GM21515 (cell line): ENCODE measurements around the gene YJEFN3.

Source experiments
- ATAC-seq: cut with Tn5 transposase; IDR thresholded peaks from one replicate; pipeline ENCODE4 v1.9.1; 2021; ENCODE audit not compliant: unreplicated experiment

Gene YJEFN3

DNA sequence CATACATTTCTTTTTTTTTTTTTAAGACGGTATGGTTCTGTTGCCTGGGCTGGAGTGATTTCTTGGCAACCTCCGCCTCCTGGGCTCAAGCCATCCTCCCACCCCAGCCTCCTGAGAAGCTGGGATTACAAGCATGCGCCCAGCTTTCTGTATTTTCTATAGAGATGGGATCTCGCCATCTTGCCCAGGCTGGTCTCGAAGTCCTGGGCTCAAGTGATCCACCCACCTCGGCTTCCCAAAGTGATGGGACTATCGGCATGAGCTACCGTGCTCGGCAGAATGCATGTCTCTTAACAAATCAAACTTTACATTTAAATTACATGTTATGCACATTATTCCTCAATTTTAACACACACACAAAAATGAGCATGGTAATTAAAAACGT, 11.5 kb upstream of the YJEFN3 start:
- ATAC-seq, result no peak

DNA sequence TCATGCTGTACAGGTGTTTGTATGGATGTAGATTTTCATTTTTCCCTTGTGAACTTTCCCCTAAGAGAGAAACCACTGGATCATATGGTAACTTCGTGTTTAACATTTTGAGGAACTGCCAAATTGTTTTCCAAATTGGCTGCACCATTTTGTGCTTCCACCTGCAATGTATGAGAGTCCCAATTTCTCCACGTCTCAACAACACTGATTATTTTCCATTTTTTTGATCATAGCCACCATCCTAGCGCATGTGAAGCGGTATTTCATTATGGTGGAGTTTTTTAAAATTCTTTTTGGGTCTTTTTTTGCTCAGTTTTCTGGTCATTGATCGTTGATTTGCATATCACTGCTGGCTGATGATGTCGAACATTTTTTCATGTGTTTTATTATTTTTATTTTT, 7.7 kb upstream of the YJEFN3 start:
- ATAC-seq, result no peak

DNA sequence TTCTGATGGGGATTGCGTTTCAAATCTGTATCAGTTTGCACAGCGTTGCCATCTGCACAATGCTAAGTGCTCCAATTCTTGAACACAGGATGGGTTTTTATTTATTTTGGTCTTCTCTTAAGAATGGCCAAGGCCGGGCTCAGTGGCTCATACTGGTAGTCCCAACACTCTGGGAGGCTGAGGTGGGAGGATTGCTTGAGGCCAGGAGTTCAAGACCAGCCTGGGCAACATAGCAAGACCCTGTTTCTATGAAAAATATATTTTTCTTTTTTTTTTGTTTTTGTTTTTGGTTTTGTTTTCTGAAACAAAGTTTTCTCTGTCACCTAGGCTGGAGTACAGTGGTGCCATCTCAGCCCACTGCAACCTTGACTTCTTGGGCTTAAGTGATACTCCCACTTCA, 5.5 kb upstream of the YJEFN3 start:
- ATAC-seq, result no peak

DNA sequence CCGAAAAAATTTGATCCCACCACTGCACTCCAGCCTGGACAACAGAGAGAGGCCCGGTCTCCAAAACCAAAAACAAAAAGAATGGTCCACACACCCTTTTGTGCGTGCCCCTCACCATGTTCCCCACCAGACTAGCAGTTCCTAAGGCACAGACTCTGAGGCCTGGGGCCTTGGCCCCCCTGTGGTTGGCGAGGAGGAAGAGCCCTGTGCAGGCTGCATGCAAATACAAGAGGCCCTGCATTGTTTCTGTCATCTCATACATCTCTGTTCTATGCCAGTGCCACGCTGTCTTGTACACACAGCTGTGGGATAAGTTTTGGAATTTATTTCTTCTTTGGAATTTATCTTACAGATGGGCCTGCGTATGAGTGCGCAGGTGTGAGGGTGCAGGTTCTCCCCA, 4.7 kb upstream of the YJEFN3 start:
- ATAC-seq, result no peak

DNA sequence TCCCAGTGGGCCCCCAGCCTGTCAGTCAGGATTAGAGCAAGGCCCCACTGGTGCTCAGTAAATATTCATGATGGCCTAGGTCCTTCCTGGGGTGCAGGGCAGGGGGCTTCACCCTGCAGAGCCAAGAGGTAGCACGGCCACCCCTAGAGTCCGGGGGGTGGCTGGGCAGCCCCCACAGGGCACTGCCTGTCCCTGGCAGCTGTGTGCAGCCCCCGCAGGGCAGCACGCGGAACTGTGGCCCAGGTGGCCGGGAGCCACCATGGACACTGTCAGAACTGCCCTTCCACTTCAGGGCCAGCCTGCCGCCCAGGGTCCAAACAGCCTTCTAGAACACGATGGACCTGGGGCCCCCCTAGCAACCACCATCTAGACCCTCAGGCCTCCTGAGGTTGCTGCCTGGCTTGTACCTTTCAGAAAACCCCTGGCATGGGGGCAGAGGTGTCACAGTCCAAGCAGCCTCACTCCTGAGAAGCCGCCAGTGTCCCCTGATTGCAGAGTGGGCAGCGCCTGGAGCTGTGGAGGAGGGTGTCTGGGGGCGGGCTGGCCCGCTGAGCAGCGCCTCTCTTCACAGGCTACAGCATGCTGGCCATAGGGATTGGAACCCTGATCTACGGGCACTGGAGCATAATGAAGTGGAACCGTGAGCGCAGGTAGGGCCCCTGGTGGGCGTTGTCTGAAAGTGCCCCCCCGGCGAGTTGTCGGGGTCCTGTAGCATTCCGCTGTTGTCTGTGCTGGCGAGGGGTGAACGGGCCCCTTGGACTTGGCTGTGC, 2.9 kb upstream of the YJEFN3 start:
- ATAC-seq, result no peak

DNA sequence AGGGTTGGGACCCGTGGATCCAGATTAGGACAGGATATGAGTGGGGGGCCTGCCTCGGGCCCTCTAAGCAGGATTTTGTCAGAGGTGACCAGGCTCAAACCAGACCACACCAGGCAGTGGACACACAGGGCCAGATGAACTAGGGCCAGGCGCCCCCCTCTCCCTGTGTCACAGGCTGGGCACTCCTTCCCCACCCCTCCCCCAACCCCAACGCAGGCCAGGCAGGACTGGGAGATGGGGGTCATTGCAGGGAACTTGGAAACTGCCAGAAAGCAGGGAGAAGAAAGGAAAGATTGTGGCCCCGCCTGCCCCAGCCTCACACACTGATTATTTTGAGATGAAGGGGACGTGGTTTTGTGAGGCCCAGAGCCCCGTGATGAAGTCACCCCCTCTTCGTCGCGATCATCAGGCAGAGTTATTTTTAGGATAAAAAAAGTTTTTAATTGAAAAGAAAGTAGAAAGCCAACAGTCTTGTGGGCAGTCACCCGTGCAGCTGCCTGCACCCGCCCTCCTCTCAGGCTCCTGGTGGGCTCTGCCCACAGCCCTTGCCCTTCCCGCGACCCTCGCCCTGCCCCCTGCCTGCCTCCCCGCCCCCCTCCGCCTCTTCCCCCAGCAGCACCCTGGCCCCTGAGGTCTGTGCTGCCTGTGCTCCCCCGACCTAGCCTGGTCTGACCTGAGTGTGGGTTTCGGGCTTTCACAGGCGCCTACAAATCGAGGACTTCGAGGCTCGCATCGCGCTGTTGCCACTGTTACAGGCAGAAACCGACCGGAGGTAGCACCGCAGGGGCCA, 1.9 kb upstream of the YJEFN3 start:
- ATAC-seq, result no peak

DNA sequence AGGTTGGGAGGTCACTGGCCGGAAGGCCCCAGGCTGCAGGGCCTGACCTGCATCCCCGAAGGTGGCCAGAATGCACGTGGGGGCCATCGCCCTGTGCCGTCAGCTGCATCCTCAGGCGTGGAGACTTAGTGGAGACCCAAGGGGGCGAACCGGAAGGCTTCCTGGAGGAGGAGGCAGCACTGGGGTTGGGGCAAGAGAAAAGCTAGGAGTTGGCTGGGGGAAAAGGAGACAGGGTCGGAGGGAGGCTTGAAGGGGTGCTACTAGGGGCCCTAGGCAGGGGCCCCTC, 1.4 kb upstream of the YJEFN3 start:
- no peak for ATAC-seq

DNA sequence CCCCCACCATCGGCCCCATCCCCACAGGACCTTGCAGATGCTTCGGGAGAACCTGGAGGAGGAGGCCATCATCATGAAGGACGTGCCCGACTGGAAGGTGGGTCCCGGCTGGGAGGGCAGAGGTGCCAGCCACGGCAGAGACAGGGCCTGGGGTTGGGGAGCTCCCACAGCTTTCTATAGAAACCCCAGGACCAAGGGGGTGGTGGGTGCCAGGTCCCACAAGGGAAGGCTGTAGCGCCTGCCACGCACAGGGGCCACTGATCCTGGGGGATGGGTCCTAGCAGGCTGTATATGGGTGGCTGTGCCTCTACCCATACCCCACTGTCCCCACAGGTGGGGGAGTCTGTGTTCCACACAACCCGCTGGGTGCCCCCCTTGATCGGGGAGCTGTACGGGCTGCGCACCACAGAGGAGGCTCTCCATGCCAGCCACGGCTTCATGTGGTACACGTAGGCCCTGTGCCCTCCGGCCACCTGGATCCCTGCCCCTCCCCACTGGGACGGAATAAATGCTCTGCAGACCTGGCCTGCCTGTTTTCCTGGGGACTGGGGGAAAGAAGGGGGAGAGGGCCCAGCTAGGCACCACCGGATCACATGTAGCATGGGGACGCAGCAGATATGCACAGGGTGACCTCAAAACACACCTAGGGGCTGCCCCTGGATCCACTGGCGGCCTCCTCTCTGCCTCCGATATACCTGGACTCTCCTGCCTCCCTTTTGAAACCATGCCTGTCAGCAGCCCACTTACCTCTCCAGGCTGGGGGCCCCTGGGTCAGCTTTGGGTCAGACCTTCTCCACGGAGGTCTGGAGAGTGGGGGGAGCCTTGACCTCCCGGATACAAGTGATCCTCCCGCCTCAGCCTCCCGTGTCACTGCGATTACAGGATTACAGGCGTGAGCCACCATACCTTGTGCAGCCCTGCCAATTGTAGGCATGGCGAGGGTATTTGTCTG, 761 bp upstream of the YJEFN3 start:
- no peak for ATAC-seq

DNA sequence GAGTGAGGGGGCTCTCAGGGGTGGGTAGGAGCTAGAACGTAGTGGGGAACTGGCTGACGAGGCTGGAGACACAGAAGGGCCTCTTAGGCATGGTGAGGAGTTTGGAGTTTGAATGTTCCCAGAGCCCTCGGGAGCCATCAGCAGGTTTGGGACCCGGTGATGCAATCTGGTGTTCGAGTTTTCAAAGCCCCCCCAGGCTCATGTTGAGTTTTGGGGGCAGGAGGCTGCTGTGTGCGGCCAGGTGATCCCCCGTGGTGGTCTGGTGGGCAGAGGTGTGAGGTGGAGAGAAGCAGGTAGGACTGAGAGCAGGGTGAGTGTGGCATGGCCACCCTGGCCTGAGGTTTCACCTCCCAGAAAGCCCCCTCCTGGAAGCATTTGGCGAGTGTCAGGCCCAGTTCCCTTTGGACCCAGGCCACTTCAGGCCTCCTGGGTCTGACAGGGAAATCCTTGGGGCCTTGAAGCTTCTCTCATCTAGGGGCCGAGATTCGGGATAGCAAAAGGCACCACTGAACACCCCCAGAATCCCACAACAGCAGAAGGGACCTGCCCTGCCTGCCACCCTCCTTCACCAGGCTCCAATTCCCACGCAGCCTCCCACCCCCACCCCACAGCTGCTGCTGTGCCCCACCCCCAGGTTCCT, 1.2 kb downstream of the YJEFN3 start:
- no peak for ATAC-seq

DNA sequence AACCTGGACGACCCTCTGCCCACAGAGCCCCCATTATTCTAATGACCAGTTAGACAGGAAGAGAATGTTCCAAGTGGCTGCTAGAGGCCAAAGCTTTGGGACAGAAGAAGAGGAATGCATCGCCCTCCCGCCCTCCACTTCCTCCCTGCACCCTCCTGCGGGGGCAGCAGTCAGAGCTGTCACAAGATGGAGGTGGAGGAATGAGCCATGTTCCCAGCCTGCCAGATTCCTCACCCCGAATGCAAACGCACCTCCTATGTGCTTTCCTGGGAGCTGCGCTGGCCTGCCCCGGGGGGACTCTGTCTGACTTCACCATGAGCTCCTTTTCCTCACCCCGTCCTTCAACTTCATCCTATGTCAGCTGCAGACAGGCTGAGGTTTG, 1.7 kb downstream of the YJEFN3 start:
- ATAC-seq, result no peak

DNA sequence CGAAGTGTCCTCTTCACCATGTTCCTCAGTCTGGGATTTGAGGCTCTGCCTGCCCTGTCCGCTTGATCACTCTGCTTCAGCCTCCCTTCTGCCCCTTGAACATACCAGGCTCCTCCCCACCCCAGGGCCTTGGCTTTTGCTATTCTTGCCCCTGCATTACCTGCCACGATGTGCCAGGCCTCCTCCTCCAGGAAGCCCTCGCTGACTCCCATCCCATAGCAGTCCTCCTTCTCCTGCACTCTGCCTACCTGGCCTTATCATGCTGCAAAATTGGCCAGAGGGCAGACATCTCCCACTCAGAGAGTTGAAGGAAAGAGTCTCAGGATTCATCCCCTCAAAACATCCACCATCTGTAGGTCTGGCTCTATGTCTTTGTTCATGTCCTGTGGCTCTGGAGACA, 2.2 kb downstream of the YJEFN3 start:
- no peak for ATAC-seq

DNA sequence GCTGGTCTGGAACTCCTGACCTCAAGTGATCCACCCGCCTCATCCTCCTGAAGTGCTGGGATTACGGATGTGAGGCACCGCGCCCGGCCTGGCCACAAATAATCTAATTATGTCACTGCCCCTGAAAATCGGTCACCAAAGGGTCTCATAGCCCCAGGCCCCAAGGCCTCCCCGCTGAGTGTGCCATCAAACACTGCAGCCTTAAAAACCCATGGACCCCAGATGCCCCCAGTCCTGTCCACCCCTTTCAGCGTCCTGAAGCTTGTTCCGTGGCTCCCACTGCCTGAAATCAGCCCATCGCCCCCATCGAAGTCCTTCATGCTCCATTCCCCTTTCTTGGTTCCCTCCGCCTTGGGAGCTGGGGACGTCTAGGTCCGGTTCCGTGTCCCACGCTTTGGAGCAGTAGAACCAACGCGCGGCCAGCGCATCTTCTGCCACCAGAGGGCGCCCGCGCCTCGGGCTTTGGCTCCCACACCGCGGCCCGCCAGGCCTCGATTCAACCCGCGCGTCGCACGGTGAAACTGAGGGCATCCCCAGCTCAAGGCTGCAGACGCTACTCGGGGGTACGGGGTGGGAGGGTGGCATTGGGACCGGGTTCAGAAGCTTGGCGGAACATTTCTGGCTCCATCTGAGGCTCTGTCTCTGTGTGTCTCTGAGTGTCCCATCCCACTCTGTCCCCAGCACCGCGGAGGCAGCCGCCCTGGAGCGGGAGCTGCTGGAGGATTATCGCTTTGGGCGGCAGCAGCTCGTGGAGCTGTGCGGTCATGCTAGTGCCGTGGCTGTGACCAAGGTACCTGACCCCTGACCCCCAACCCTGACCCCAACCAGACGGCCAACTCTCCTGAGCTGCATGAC, 3.5 kb downstream of the YJEFN3 start:
- no peak for ATAC-seq

DNA sequence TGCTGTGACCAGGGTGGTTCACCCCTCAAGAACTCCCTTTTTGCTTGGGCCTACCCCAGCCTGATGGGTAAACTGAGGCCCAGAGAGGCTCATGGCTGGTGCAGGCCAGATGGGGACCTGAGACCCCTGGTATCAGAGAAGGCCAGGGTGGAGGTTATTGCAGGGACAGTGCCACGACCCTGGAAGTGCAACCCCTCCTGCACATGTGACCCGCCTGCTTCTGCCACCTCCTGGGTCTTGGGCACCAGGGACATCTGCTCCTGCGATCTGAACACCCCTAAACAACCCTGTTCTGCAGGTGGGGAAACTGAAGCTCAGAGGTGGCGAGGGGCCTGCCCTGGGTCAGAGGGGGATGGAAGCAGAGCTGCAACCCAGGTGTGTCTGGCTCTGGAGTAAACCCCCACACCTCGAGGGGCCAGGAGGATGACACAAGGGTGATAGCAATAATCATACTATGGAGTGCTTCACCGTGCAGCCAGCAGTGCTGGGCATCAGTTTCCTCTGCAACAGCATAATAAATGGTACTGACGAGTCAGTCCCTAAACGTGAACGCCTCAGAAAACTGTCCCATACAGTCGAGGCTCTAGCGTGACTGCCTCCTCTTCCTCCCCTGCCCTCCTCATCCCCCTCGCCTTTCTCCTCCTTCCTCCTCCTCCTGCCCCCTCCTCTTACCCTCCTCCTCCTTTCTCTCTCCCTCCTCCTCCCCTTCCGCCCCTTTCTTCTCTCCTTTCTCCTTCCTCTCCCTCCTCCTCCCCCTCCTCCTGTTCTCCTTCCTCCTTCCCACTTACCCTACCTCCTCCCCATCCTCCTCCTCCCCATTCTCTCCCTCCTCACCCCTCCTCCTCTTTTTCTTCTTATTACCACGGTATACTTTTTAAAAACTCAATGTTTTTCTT, 4.3 kb downstream of the YJEFN3 start:
- ATAC-seq, result no peak

DNA sequence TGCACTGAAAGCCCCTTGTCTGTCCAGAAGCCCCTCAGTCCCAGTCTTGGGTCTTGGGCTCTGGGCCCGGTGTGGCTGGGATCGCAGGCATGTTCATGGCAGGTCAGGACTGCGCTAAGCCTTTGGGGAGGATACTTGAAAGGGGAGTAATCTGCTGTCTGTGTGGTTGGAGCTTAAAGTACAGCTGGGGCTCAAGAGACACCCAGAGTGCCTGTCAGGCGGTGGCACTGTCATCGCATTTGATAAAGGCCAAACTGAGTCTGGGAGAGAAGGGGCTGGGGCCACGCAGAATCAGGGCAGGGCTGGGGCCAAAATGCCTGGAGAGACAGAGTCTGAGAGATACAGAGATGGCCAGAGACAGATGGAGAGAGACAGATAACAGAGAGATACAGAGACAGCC, 5.1 kb downstream of the YJEFN3 start:
- ATAC-seq, result no peak

DNA sequence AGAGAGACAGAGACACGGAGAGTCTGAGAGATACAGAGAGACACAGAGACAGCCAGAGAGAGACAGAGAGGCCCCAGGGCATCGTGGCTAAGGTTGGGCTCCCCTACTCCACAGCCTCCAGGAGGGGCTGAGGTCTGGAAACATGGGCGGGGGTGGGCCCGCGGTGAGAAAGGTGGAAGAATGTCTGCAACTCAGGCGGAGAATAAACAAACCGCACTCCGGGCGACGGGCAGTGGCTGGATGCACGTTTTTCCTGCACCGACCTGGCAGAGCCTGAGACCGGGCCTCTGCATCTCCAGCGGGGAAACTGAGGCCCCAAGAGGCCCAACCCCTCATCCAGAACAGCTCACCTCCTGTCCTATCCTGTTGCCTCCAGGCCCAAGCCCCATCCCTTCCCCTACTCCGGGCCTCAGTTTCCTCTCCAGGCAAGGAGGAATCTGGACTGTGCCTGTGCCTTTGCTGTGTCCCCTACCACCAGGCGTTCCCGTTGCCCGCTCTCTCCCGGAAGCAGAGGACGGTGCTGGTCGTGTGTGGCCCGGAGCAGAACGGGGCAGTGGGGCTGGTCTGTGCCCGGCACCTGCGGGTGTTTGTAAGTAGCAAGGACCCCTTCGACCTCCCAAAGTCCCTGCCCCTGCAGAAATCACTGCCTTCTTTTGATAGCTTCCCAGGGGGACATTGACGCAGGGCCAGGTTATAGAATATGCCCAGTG, 6.0 kb downstream of the YJEFN3 start:
- ATAC-seq, result no peak

DNA sequence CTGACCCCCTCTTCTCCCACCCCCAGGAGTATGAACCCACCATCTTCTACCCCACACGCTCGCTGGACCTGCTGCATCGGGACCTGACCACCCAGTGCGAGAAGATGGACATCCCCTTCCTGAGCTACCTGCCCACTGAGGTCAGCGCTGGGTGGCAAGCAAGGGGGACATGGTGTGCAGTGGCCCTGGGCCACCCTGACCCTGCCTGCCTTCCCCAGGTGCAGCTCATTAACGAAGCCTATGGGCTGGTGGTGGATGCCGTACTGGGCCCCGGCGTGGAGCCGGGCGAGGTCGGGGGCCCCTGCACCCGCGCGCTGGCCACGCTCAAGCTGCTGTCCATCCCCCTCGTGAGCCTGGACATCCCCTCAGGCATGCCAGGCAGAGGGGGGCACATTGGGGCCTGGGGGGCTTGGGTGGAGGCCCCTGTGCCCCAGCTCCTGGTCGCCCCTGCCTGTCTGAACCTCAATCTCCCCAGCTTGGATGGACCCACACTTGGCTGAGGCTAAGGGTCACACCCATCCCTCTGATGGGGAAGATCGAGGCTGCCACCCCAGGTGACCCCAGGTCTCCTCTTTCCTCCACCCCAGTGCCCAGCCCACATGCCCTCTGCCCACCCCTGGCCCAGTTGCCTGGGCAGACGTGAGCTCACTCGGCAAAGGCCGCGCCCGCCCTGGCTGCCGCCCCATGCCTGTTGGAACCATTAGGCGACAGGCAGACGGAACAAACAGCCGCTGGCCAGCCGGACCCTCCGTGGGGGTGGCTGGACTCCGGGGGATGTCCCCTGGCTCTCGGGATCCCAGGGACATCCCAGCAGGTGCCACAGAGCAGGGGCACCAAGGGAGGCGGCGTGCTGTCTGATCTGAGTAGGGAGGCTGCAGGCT, 6.8 kb downstream of the YJEFN3 start:
- no peak for ATAC-seq
